K562 (cell line): ENCODE data around the gene SLC22A23. TPM values are rescaled to one million over a fixed set of nuclear protein-coding genes. Genes with fewer than 3 reads are reported as not detected.
A peak's percentile ranks its signal among the peaks of the same experiment; 100 is the strongest.

Experiments used
- ATAC-seq: fragments of 200-7000 bp; cut with Tn5 transposase; 3 replicates; pipeline ENCODE4 v1.9.1; 2020; ENCODE audit warnings: moderate library complexity
- BruUV-seq: library from RNA; stranded (reverse); fragments of 400-500 nt; replicated peaks from 2 replicates; lab custom pipeline; 2021; lab: Mats Ljungman, UMichigan
- CTCF ChIA-PET: fragments of 300-600 bp; formaldehyde crosslinking; extraction: SDS; loops from one replicate; lab custom pipeline; 2021; ENCODE audit warnings: low intra/inter-chr PET ratio; lab: Yijun Ruan, JAX
- POLR2A ChIA-PET: fragments of 300-600, 350-650 bp; sonication (Branson Sonifier 250); formaldehyde crosslinking; extraction: SDS; loops from one replicate; lab custom pipeline; 2021; ENCODE audit warnings: antibody characterized with exemption, inconsistent platforms; lab: Yijun Ruan, JAX
- DNase-seq, 4 experiments: peaks; one replicate each; pipeline versions ENCODE4 v3.0.0 to v3.0.0-alpha.2; 2011 to 2018; ENCODE audit warnings: low spot score in 3 of 4, mixed read lengths in 3 of 4; ENCODE audit errors: extremely low read depth in 1 of 4
- FAIRE-seq: peaks from 2 replicates; lab custom pipeline; 2011; peaks lifted over from hg19 to GRCh38; lab: Jason Lieb, UNC
- H2AFZ ChIP-seq: 2 replicates; pipeline ENCODE4 v1.6.0; 2011; ENCODE audit warnings: low read depth, low read length, control low read depth, inconsistent platforms
- H3K27ac ChIP-seq: fragments of 200-600 bp; 3 replicates; pipeline ENCODE4 v1.8.0; 2011; ENCODE audit warnings: low read depth, mild to moderate bottlenecking, control low read depth, inconsistent platforms, low read length, moderate library complexity, mixed read lengths; ENCODE audit errors: extremely low read depth
- H3K27me3 ChIP-seq, 2 experiments: fragments of 300-600 bp in 1 of 2; 2 replicates in 1 of 2; 3 replicates in 1 of 2; pipeline versions ENCODE4 v1.6.0 to v1.8.0; 2011; ENCODE audit warnings: inconsistent platforms in 2 of 2, low read length in 2 of 2, mild to moderate bottlenecking in 1 of 2, mixed read lengths in 1 of 2, moderate library complexity in 1 of 2; ENCODE audit not compliant: control insufficient read depth in 2 of 2, insufficient read depth in 2 of 2
- H3K36me3 ChIP-seq: fragments of 300-600 bp; 3 replicates; pipeline ENCODE4 v1.8.0; 2011; ENCODE audit warnings: mild to moderate bottlenecking, low read length, inconsistent platforms; ENCODE audit not compliant: control insufficient read depth, insufficient read depth
- H3K4me1 ChIP-seq, 2 experiments: fragments of 200-600 bp in 1 of 2; replicated peaks in 1 of 2; 2 replicates in 1 of 2; 3 replicates in 1 of 2; pipeline versions ENCODE4 v1.5.1 to v1.8.0; 2011; ENCODE audit warnings: inconsistent platforms in 2 of 2, low read length in 2 of 2, mild to moderate bottlenecking in 1 of 2, mixed read lengths in 1 of 2, moderate library complexity in 1 of 2; ENCODE audit not compliant: control insufficient read depth in 2 of 2, insufficient read depth in 2 of 2
- H3K4me2 ChIP-seq: 2 replicates; pipeline ENCODE4 v1.6.1; 2011; ENCODE audit warnings: low read length, control low read depth, inconsistent platforms, mixed read lengths; ENCODE audit not compliant: insufficient read depth
- H3K4me3 ChIP-seq: fragments of 200-600 bp; sonication (generic), shearing (Covaris generic); 2 replicates; pipeline ENCODE4 v1.5.1; 2016; ENCODE audit warnings: control low read depth, inconsistent platforms
- H3K79me2 ChIP-seq: fragments of 200-600 bp; 3 replicates; pipeline ENCODE4 v1.8.0; 2011; ENCODE audit warnings: low read length, inconsistent platforms; ENCODE audit not compliant: control insufficient read depth, insufficient read depth
- H3K9ac ChIP-seq, 2 experiments: 2 replicates each; pipeline versions ENCODE4 v1.6.0 to v1.6.1; 2011; ENCODE audit warnings: low read depth in 2 of 2, low read length in 2 of 2, control low read depth in 1 of 2, inconsistent platforms in 1 of 2, mild to moderate bottlenecking in 1 of 2, mixed read lengths in 1 of 2; ENCODE audit not compliant: insufficient read depth in 1 of 2
- H3K9me1 ChIP-seq: one replicate; pipeline ENCODE4 v1.6.0; 2011; ENCODE audit warnings: inconsistent platforms, mild to moderate bottlenecking, low read length, moderate library complexity; ENCODE audit not compliant: control insufficient read depth, insufficient read depth
- H3K9me3 ChIP-seq: replicated peaks from 2 replicates; pipeline ENCODE4 v1.5.1; 2011; ENCODE audit warnings: low read depth, low read length, inconsistent platforms; ENCODE audit not compliant: control insufficient read depth, insufficient read depth
- H4K20me1 ChIP-seq: replicated peaks from 2 replicates; pipeline ENCODE4 v1.6.1; 2011; ENCODE audit warnings: low read length, inconsistent platforms, mixed read lengths; ENCODE audit not compliant: control insufficient read depth, insufficient read depth
- ADNP ChIP-seq: fragments of 200-800 bp; sonication (Bioruptor generic); IDR thresholded peaks from 2 replicates; pipeline ENCODE4 v1.6.1; 2016; ENCODE audit warnings: missing genetic modification characterization, missing compliant biosample characterization
- BRCA1 ChIP-seq, 2 experiments: fragments of 450-650 bp in 1 of 2; sonication (generic) in 1 of 2; formaldehyde crosslinking in 1 of 2; IDR thresholded peaks; 2 replicates each; pipeline versions ENCODE4 v1.5.0 to v1.6.1; 2017 to 2020; ENCODE audit warnings: mild to moderate bottlenecking in 1 of 2, missing genetic modification reagents in 1 of 2
- CBX3 ChIP-seq, 2 experiments: IDR thresholded peaks; 1 replicate in 1 of 2; 2 replicates in 1 of 2; pipeline ENCODE4 v1.6.1; 2012; ENCODE audit warnings: inconsistent platforms in 2 of 2, low read length in 2 of 2, borderline replicate concordance in 1 of 2, control low read depth in 1 of 2
- MEF2A ChIP-seq: IDR thresholded peaks from 2 replicates; pipeline ENCODE4 v1.6.1; 2011; ENCODE audit warnings: low read depth, mild to moderate bottlenecking, low read length, moderate library complexity; ENCODE audit not compliant: control insufficient read depth
- TRIM28 ChIP-seq: fragments of 450-650 bp; IDR thresholded peaks from 2 replicates; pipeline ENCODE4 v1.6.1; 2017
- XRCC3 ChIP-seq: fragments of 450-650 bp; IDR thresholded peaks from 2 replicates; pipeline ENCODE4 v1.6.1; 2017; ENCODE audit warnings: mild to moderate bottlenecking, moderate library complexity
- ZBTB8A ChIP-seq: fragments of 450-650 bp; IDR thresholded peaks from 2 replicates; pipeline ENCODE4 v1.6.1; 2018; ENCODE audit warnings: mild to moderate bottlenecking, moderate library complexity; ENCODE audit not compliant: partially characterized antibody
- ZNF707 ChIP-seq: fragments of 250-450 bp; sonication (Bioruptor Pico); conservative IDR thresholded peaks from 2 replicates; pipeline ENCODE4 v1.8.0; 2022; ENCODE audit warnings: inconsistent platforms, mild to moderate bottlenecking, moderate library complexity
- in situ Hi-C: fragments of 300-500 bp; cut with MboI; formaldehyde crosslinking; loops from 4 replicates; pipeline ENCODE4 v1.15.0; 2018; ENCODE audit warnings: inconsistent platforms, mixed read lengths
- intact Hi-C: fragments of 100-400 bp; cut with micrococcal nuclease; formaldehyde crosslinking; loops from 2 replicates; pipeline ENCODE4 v1.14.2; 2022
- polyA plus RNA-seq, 8 experiments: library from polyadenylated mRNA; depleted of rRNA in 4 of 8; stranded (reverse) in 5 of 8; unstranded in 3 of 8; fragments of >200 nt; fragmentation: Nextera tagmentation in 2 of 8; fragmentation: Illumina TruSeq in 1 of 8; extraction: Ambion mirVana in 2 of 8; extraction: Trizol in 1 of 8; gene quantifications; 2 replicates each; pipeline versions ENCODE4 v1.2.1 to v1.2.3, GENCODE V29; 2011 to 2014; ENCODE audit warnings: inconsistent platforms in 1 of 8, missing spikeins in 1 of 8
- total RNA-seq, 7 experiments: library from RNA; depleted of rRNA in 6 of 7; stranded (reverse); fragments of >200 nt in 6 of 7; fragmentation: Illumina TruSeq in 2 of 7; extraction: Trizol in 2 of 7; gene quantifications; 2 replicates each; pipeline versions ENCODE4 v1.2.1 to v1.2.3, GENCODE V29; 2011 to 2021; ENCODE audit warnings: low replicate concordance in 1 of 7
- TF ChIP-seq, protein P1 (sequence below): fragments of 250-450 bp; sonication (Bioruptor Pico); IDR thresholded peaks from 2 replicates; pipeline ENCODE4 v1.4.0; 2020; ENCODE audit warnings: borderline replicate concordance
- TF ChIP-seq, protein P2 (sequence below): fragments of 450-650 bp; IDR thresholded peaks from 2 replicates; pipeline ENCODE4 v1.6.1; 2018; ENCODE audit warnings: mild to moderate bottlenecking, low read depth; ENCODE audit not compliant: partially characterized antibody

The SLC22A23 gene
- total and polyA plus RNA-seq, 9 of the 15 experiments (the other 6 are each of a cell fraction or from before 2014, with no cell fraction given) = 0.30 to 8.7 (median 2.5) TPM

DNA sequence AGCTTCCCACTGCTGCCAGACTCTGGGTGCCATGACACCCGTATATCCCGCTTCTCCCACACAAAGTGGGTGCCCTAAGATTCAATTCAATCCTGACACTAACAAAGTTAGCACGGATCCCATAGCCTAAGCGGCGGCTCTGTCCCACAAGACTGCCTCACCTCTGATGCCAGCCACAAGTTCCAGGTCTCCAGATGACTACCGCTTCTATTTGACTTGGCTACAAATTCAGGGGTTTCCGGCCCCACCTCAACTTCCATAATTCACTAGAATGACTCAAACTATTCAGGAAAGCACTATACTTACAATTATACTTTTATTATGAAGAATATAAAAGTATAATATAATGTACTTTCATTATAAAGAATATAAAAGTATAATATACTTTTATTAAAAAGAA lies 24.8 kb upstream of the SLC22A23 start (continued):
- TF ChIP-seq, protein P1, sequence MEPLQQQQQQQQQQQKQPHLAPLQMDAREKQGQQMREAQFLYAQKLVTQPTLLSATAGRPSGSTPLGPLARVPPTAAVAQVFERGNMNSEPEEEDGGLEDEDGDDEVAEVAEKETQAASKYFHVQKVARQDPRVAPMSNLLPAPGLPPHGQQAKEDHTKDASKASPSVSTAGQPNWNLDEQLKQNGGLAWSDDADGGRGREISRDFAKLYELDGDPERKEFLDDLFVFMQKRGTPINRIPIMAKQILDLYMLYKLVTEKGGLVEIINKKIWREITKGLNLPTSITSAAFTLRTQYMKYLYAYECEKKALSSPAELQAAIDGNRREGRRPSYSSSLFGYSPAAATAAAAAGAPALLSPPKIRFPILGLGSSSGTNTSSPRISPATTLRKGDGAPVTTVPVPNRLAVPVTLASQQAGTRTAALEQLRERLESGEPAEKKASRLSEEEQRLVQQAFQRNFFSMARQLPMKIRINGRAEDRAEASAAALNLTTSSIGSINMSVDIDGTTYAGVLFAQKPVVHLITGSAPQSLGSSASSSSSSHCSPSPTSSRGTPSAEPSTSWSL (CRISPR knock-in tag) = no peak

DNA sequence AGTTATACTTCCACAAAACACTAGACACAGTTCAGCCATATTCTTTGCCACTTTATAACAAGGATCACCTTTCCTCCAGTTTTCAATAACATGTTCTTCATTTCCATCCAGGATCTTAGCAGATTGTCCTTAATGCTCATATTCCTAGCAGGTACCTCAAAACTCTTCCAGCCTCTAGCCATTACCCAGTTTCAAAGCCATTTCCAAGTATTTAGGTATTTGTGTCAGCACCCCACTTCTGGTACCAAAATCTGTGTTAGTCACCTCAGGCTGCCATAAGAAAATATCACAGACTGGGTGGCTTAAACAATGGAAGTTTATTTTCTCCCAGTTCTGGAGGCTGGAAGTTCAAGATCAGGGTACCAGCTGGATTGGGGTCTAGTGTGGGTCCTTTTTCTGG lies 23.2 kb upstream of the SLC22A23 start:
- POLR2A ChIA-PET = no interaction called here

More for the DNA sequence above, 23.2 kb upstream of the SLC22A23 start:
- Histone ChIP-seq H2AFZ (no peak overlapping the region), H3K27ac (no peak overlapping the region), H4K20me1 (no peaks in the 10 kb centered on the region; the same call in 1 of the 2 replicates), H3K79me2 (no peaks in the 10 kb centered on the region), H3K9me1 (no peaks in the 10 kb centered on the region), H3K4me1 (no peaks in the 10 kb centered on the region), H3K4me3 (no peak overlapping the region), H3K36me3 (no peaks in the 10 kb centered on the region), H3K9me3 (peaks cover 6% of the 10 kb centered on the region; the same call in 1 of the 2 replicates), H3K9ac (no peak overlapping the region), H3K4me2 (no peak overlapping the region), H3K27me3 (peaks cover 53 to 58% of the 10 kb centered on the region in 2 experiments)
- BruUV-seq = no TSS peak
- DNase-seq (no peak), ATAC-seq (no peak), FAIRE-seq (no peak)
- in situ Hi-C loops = no loop called here
- CTCF ChIA-PET = no interaction called here
- TF ChIP-seq BRCA1 (IDR thresholded peaks at IDR 0.05) (no peak), BRCA1 (CRISPR knock-in tag; IDR thresholded peaks at IDR 0.05) (no peak), TRIM28 (0 out of 2 replicates have a peak, but pooled peaks have one; percentile 55), MEF2A (no peak), ADNP (tag) (peak; percentile 35; the same call in 1 of the 2 replicates), ZBTB8A (no peak), ZNF707 (CRISPR knock-in tag) (peak; percentile 99), XRCC3 (0 out of 2 replicates have a peak, but pooled peaks have one; percentile 13), CBX3 (IDR thresholded peaks at IDR 0.05; ENCODE audit: borderline replicate concordance in 1 of 2, low read length in 2 of 2) (peak in 1 of 2 experiments; percentile 70; a peak in 1 of 3 replicates)
- TF ChIP-seq, protein P2, sequence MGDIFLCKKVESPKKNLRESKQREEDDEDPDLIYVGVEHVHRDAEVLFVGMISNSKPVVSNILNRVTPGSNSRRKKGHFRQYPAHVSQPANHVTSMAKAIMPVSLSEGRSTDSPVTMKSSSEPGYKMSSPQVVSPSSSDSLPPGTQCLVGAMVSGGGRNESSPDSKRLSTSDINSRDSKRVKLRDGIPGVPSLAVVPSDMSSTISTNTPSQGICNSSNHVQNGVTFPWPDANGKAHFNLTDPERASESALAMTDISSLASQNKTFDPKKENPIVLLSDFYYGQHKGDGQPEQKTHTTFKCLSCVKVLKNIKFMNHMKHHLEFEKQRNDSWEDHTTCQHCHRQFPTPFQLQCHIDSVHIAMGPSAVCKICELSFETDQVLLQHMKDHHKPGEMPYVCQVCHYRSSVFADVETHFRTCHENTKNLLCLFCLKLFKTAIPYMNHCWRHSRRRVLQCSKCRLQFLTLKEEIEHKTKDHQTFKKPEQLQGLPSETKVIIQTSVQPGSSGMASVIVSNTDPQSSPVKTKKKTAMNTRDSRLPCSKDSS = peak; percentile 54
- intact Hi-C loops = no loop called here
